Parathyroid adenoma (tissue), 2 donors: ENCODE results near the gene NFIC.

ENCODE experiments used
- H2AFZ ChIP-seq: fragments of 300-600 bp; sonication (generic); one replicate; pipeline ENCODE4 v1.7.0; 2017; ENCODE audit warnings: antibody characterized with exemption, mild to moderate bottlenecking
- H3K27ac ChIP-seq: fragments of 300-600 bp; sonication (generic); one replicate; pipeline ENCODE4 v1.7.0; 2017
- H3K27me3 ChIP-seq: fragments of 300-600 bp; sonication (generic); one replicate; pipeline ENCODE4 v1.7.0; 2017; ENCODE audit warnings: low read length; ENCODE audit not compliant: control insufficient read depth, insufficient read depth
- H3K36me3 ChIP-seq: fragments of 300-600 bp; sonication (generic); one replicate; pipeline ENCODE4 v1.7.0; 2017; ENCODE audit warnings: low read length; ENCODE audit not compliant: control insufficient read depth, insufficient read depth
- H3K4me1 ChIP-seq: fragments of 300-600 bp; sonication (generic); one replicate; pipeline ENCODE4 v1.7.0; 2017; ENCODE audit warnings: control low read depth
- H3K4me2 ChIP-seq: fragments of 300-600 bp; sonication (generic); one replicate; pipeline ENCODE4 v1.7.0; 2017; ENCODE audit warnings: low read length
- H3K4me3 ChIP-seq: fragments of 300-600 bp; sonication (generic); one replicate; pipeline ENCODE4 v1.7.0; 2017; ENCODE audit warnings: low read depth, low read length
- H3K79me2 ChIP-seq: fragments of 300-600 bp; sonication (generic); one replicate; pipeline ENCODE4 v1.7.0; 2017; ENCODE audit warnings: control low read depth
- H3K9ac ChIP-seq: fragments of 300-600 bp; sonication (generic); one replicate; pipeline ENCODE4 v1.7.0; 2017; ENCODE audit warnings: mild to moderate bottlenecking
- H3K9me3 ChIP-seq: fragments of 300-600 bp; sonication (generic); one replicate; pipeline ENCODE4 v1.7.0; 2017; ENCODE audit warnings: low read length; ENCODE audit not compliant: control insufficient read depth
- TF ChIP-seq, protein P1 (sequence below): fragments of 300-600 bp; sonication (generic); IDR thresholded peaks from one replicate; pipeline ENCODE4 v1.7.0; 2017; ENCODE audit warnings: antibody characterized with exemption, mild to moderate bottlenecking
- donor health status: primary hyperparathyroidism.

The NFIC gene

DNA sequence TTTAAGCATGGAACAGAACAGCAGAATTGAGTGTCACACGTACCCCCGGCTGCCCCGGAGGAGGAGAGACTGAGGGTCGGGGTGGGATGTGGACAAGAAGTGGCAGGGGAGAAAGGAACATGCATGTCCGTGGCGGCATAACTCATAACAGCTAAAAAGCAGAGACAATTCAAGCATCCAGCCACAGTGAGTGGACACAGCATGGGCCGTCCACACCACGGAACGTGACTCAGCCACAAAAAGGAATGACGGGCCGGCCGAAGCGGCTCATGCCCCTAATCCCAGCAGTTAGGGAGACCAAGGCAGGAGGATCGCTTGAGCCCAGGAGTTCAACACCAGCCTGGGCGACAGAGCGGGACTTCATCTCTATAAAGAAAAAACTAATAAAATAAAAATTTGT is 126.5 kb downstream of the NFIC start:
- H3K9ac ChIP-seq: no peak overlapping the region
- H3K79me2 ChIP-seq: no peaks in the 10 kb centered on the region
- H3K4me1 ChIP-seq: no peaks in the 10 kb centered on the region
- TF ChIP-seq, protein P1, sequence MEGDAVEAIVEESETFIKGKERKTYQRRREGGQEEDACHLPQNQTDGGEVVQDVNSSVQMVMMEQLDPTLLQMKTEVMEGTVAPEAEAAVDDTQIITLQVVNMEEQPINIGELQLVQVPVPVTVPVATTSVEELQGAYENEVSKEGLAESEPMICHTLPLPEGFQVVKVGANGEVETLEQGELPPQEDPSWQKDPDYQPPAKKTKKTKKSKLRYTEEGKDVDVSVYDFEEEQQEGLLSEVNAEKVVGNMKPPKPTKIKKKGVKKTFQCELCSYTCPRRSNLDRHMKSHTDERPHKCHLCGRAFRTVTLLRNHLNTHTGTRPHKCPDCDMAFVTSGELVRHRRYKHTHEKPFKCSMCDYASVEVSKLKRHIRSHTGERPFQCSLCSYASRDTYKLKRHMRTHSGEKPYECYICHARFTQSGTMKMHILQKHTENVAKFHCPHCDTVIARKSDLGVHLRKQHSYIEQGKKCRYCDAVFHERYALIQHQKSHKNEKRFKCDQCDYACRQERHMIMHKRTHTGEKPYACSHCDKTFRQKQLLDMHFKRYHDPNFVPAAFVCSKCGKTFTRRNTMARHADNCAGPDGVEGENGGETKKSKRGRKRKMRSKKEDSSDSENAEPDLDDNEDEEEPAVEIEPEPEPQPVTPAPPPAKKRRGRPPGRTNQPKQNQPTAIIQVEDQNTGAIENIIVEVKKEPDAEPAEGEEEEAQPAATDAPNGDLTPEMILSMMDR: no peak
- H3K4me3 ChIP-seq: no peak overlapping the region
- no peaks in the 10 kb centered on the region for H3K9me3 ChIP-seq
- no peak overlapping the region for H3K4me2 ChIP-seq
- H2AFZ ChIP-seq: no peak overlapping the region
- H3K27ac ChIP-seq: no peak overlapping the region
- H3K36me3 ChIP-seq: no peaks in the 10 kb centered on the region
- no peaks in the 10 kb centered on the region for H3K27me3 ChIP-seq

DNA sequence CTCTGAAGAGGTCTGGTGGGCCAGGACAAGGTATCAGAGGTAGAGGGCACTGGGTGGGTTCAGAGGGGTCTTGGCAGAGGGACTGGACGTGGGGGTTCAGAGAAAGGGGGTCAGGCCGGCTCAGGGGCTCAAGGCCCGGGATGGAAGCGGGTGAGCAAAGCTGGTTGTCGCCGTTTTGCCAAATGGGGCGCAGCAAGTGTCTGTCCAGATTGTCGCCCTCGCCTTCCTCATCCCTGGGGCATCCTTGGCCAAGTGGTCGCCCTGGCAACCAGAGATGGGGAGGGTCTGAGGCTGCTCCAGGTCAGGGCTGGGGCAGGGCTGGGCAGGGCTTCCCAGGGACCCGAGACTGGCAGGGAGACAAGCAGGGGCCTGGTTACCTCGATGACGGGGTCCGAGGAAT is 127.3 kb downstream of the NFIC start:
- no peaks in the 10 kb centered on the region for H3K36me3 ChIP-seq
- H3K4me3 ChIP-seq: no peak overlapping the region
- no peak overlapping the region for H3K9ac ChIP-seq

DNA sequence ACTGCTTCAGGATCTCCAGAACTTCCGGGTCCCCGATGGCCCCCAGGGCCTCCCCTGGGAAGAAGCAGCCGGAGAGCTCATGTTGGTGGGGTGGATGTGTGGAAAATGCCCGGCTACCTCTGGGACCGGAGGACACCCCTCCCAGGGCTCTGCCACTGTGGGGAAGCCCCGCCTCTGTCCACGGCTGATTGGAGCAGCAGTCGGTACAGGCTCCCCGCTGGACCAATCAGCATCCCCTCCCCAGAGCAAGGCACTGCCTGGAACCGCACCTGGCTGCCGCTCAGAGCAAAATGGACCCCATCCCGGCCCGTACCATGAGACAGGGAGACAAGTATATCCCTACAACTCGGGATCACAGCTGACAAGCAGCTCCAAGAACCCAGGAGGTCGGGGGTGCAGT is 127.7 kb downstream of the NFIC start:
- H3K4me3 ChIP-seq: no peak overlapping the region
- H3K36me3 ChIP-seq: no peaks in the 10 kb centered on the region
- no peak overlapping the region for H3K27ac ChIP-seq
- no peak overlapping the region for H3K4me2 ChIP-seq
- no peak overlapping the region for H2AFZ ChIP-seq
- no peak overlapping the region for H3K9ac ChIP-seq
- no peaks in the 10 kb centered on the region for H3K9me3 ChIP-seq
- no peaks in the 10 kb centered on the region for H3K4me1 ChIP-seq
- H3K27me3 ChIP-seq: no peaks in the 10 kb centered on the region
- H3K79me2 ChIP-seq: no peaks in the 10 kb centered on the region
- TF ChIP-seq, protein P1: no peak

More for the DNA sequence above, 127.3 kb downstream of the NFIC start:
- Histone ChIP-seq H2AFZ (no peak overlapping the region), H3K27me3 (no peaks in the 10 kb centered on the region), H3K4me1 (no peaks in the 10 kb centered on the region), H3K4me2 (no peak overlapping the region), H3K79me2 (no peaks in the 10 kb centered on the region), H3K9me3 (no peaks in the 10 kb centered on the region), H3K27ac (no peak overlapping the region)
- TF ChIP-seq, protein P1: no peak

DNA sequence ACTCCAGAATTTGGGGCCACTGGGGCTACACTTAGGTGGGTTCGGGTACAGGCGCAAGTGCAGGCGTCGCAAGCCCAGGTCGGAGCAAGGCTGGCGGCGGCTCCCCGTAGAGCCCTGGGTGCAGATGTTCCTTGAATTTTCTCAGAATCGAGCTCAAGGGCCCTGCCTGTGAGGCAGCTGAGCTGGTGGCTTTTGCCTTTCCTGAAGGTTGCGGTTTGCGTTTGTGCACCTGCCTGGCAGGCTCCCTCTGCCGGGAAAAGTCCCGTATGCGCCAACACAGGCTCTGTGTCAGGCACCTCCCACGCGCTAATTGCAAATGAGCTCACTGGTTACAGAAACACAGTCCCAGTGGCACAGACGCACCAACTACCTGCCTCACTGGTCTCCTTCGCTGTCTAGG is 128.2 kb downstream of the NFIC start:
- no peaks in the 10 kb centered on the region for H3K27me3 ChIP-seq
- no peak overlapping the region for H2AFZ ChIP-seq
- no peak overlapping the region for H3K9ac ChIP-seq
- H3K27ac ChIP-seq: no peak overlapping the region
- no peaks in the 10 kb centered on the region for H3K36me3 ChIP-seq
- no peak overlapping the region for H3K4me2 ChIP-seq
- TF ChIP-seq, protein P1: no peak
- no peaks in the 10 kb centered on the region for H3K4me1 ChIP-seq
- peaks cover 4% of the 10 kb centered on the region for H3K79me2 ChIP-seq
- no peaks in the 10 kb centered on the region for H3K9me3 ChIP-seq
- no peak overlapping the region for H3K4me3 ChIP-seq

DNA sequence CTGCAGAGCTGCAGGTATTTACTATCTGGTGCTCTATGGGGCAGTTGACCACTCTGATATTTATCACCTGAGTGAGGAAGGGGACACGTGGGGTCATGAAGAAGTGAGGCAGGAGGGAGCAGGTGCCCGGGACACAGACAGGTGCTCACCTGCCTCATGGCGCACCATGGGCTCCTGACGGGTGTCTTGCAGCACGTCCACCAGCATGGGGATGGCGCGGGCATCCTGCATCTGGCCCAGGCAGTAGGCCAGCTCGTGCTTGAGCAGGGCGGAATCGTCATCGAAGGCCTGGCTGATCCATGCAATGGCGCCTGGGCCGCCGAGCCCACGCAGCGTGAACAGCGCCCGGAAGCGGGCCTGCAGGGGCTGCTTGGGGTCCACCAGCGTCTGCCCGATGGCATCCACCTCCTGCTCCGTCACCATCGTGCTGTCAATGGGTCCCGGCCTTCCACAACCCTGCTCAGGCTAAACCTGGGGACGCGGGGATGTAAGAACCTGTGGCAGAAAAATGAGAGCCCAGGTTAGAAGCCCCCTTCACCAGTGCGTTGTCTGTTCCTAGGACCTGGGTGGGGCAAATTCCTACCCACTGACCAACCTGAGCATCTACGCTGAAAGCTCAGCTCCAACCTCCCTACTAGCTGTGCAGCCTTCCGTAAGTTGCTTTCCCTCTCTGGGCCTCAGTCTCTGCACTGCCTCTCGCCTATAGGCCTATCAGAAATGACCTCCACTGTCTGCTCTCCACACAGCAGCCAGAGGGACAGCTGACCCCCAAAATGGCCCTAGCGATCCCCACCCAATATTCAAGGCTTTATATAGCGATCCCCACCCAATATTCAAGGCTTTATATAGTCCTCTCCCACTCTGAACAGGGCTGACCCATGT is 130.2 kb downstream of the NFIC start:
- Histone ChIP-seq H3K9ac (no peak overlapping the region), H3K4me2 (no peak overlapping the region), H3K4me3 (no peak overlapping the region), H3K27ac (no peak overlapping the region), H2AFZ (no peak overlapping the region), H3K36me3 (no peaks in the 10 kb centered on the region), H3K4me1 (no peaks in the 10 kb centered on the region), H3K79me2 (peaks cover 11% of the 10 kb centered on the region), H3K9me3 (no peaks in the 10 kb centered on the region), H3K27me3 (no peaks in the 10 kb centered on the region)
- TF ChIP-seq, protein P1: no peak
